Suprapubic skin (tissue), 4 donors: Measurements from ENCODE around the gene MYO7A.

Experiments
- EP300 ChIP-seq: sonication (generic); formaldehyde crosslinking; IDR thresholded peaks from one replicate; pipeline ENCODE4 v1.6.1; 2017; ENCODE audit warnings: antibody characterized with exemption
- POLR2A ChIP-seq, 2 donors: fragments of 450-650 bp; IDR thresholded peaks; one replicate each; pipeline ENCODE4 v1.6.1; 2017; ENCODE audit warnings: antibody characterized with exemption in 2 of 2, mild to moderate bottlenecking in 2 of 2, moderate library complexity in 2 of 2
- POLR2AphosphoS5 ChIP-seq, 3 donors: sonication (generic); formaldehyde crosslinking; IDR thresholded peaks; one replicate each; pipeline ENCODE4 v1.6.1; 2017; ENCODE audit warnings: antibody characterized with exemption in 3 of 3
- TF ChIP-seq, protein P1 (sequence below), 2 donors: fragments of 200-600 bp in 1 of 2; fragments of 450-650 bp in 1 of 2; sonication (generic) in 1 of 2; IDR thresholded peaks; one replicate each; pipeline ENCODE4 v1.5.1; 2016 to 2019; ENCODE audit warnings: antibody characterized with exemption in 2 of 2, mild to moderate bottlenecking in 1 of 2, moderate library complexity in 1 of 2

DNA sequence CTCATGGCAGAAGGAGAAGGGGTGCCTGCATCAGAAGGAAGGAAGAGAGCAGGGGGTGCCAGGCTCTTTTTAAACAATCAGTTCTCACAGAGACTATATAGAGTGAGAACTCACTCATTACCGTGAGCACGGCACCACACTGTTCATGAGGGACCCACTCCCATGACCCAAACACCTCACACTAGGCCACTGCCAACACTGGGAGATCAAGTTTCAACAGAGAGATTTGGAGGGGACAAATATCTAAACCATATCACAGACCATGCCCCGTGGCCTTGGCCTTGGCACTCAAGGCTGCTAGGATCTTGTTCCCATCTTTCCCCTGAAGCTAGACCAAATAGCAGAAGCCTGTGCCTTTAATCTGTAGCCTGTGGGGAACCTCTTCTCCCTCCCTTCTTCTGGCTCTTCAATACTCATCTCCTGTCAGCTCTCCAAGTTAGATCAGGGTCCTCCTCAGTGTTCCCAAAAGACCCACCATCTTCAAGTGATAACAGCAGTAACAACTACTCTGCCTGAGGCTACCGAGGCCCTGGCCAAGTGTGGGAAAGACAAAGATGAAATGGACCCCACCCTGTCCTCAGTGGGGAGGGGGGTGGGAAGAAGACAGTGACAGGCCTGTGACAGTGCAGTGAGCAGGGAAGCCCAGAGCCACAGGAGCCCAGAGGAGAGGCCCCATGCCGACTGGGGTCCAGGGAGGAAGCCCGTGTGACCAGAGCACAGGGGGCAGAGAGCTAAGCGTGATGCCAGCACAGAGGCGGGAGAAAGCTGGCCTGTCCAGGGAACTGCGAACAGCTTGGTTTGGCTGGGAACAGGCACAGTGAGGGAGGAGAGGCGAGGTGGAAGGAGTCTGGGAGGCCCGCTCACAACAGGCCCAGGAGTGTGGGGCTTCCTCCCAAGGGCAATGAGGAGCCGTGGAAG is 72.6 kb downstream of the MYO7A start:
- TF ChIP-seq, protein P1, sequence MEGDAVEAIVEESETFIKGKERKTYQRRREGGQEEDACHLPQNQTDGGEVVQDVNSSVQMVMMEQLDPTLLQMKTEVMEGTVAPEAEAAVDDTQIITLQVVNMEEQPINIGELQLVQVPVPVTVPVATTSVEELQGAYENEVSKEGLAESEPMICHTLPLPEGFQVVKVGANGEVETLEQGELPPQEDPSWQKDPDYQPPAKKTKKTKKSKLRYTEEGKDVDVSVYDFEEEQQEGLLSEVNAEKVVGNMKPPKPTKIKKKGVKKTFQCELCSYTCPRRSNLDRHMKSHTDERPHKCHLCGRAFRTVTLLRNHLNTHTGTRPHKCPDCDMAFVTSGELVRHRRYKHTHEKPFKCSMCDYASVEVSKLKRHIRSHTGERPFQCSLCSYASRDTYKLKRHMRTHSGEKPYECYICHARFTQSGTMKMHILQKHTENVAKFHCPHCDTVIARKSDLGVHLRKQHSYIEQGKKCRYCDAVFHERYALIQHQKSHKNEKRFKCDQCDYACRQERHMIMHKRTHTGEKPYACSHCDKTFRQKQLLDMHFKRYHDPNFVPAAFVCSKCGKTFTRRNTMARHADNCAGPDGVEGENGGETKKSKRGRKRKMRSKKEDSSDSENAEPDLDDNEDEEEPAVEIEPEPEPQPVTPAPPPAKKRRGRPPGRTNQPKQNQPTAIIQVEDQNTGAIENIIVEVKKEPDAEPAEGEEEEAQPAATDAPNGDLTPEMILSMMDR (IDR thresholded peaks at IDR 0.05) = no peak
- no peak for TF ChIP-seq POLR2AphosphoS5 (IDR thresholded peaks at IDR 0.05)
- no peak for TF ChIP-seq EP300
- no peak for TF ChIP-seq POLR2A (IDR thresholded peaks at IDR 0.05)
